HG03060 (cell line): ENCODE results near the gene KL.

Experiments used
- ATAC-seq: cut with Tn5 transposase; IDR thresholded peaks from one replicate; pipeline ENCODE4 v1.9.1; 2021; ENCODE audit warnings: low read depth, moderate number of reproducible peaks; ENCODE audit not compliant: unreplicated experiment

The KL gene

DNA sequence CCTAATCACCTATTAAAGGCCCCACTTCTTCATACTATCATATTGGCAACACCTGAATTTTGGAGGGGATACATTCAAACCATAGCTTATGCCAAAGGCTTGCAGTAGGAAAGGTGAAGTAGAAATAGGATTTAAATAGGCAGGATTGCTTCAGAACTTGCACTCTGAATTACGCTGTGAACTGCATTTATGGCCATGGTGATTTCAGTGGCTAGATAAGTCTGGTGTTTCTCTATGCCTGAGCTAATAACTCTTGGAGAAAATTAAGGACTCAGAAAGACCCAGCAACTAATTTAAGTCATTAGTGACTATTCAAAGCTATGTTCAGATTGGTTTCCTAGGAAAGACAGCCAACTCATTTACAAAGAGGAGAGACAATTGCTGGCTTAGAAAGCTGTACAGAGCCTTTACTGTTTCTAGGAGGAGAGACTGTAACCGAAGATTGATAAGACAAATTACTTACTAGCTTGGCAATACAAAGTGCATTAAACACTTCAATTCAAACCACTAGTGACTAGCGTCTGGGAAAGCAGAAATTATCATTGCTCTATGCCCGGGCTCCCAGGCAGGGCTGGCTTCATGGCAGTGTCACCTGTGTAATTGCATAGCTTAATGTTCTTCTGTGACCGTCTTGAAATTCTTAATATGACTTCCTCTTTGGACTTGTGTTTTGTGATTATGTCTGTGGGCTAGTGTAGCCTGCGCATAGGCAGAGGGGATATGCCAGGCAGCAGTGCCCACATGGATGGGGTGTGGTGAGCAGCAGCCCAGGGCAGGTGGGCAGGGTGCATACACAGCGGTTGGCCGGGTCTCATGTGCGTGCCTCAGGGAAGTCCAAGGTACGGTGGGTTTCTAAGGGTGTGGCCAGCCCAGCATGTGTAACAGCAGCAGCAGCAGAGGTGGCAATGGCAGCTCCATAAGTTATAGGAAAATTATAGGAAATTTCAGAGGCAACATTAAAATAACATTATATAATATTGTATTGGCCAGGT is 60.1 kb downstream of the KL start:
- ATAC-seq = no peak

DNA sequence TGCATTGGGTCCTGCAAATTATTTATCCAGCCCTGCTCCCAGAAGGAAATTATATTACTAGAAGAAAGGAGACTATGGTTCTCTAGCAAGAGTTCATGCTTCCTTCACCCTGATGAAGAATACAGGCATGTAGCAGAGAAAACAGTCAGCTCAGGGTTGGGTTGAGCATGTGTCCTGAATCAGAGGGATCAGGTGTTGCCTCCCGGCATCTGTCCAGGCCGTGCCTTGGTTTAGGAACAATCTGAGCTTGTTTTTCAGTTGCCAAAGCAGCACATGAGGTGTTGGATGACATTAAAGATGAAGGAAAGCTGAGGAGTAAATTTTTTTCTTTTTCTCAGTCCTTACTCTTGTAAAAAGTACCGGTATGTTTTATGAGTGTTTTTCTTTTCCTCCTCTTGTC is 62.0 kb downstream of the KL start:
- no peak for ATAC-seq

DNA sequence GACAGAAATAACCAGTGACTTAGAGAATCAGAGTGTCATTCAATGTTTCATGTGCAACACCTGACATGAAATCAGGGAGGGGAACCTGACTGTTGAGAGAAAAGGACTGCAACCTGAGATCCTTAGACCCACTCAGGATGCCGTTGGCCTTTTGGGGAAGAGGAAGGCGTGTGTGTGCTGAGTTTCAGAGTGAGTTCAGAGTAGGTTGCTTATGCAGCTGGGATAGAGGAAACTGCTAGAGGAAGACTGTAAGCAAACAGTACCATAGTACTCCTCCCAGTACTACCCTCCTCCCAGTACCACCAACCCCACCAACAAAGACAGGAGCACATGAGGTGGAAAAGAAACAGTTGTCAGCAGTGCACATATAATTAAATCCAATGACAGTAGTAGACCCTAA is 63.7 kb downstream of the KL start:
- ATAC-seq = no peak

GRCh38 chr13:33080972-33081590 is 64.9 kb downstream of the KL start:
- ATAC-seq = no peak

DNA sequence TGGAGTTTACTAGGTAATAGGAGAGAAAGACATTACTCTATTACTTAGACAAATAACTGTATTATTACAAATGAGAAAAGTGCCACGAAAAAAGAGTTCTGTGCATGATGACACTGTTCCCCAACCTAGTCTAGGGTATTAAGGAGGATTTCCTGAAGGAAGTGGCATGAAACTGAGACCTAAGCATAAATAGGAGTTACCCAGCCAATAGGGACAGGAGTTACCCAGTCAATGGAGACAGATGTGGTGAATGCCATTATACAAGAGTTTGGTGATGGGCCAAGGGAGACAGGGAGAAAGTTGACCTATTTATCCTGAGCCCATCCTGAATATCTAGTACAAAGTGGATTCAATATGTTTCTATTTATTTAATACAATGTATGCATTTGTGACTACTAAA is 65.4 kb downstream of the KL start:
- no peak for ATAC-seq

GRCh38 chr13:33083054-33083453 is 66.8 kb downstream of the KL start:
- no peak for ATAC-seq

GRCh38 chr13:33087091-33087490 is 70.9 kb downstream of the KL start:
- no peak for ATAC-seq

- ATAC-seq = no peak
Measured at GRCh38 chr13:33087790-33088189, 71.6 kb downstream of the KL start.

DNA sequence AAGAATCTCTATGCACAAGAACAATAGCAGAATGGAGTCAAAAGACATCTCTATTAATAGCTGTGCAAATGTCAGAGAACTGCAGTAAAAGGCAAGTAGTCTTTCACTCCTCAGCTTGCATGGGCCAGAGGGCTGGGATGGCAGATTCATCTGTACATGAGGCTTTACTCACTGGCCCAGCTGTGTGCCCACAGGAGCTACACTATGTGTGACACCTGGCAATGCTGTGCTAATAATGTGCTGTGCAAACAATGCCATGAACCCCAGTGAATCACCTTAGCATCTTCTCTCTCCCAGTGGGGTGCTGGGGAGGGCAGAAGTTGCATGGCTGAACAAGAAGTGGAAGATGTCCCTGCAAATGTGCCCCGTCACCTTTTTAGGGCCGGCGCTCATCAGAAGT is 73.1 kb downstream of the KL start:
- ATAC-seq = no peak

GRCh38 chr13:33090755-33091414 is 74.7 kb downstream of the KL start:
- ATAC-seq = no peak

- no peak for ATAC-seq
Measured at GRCh38 chr13:33091415-33091774, 75.2 kb downstream of the KL start.

- ATAC-seq = no peak
Measured at GRCh38 chr13:33092073-33092987, 76.1 kb downstream of the KL start.

GRCh38 chr13:33096886-33097605 is 80.8 kb downstream of the KL start:
- ATAC-seq = no peak

DNA sequence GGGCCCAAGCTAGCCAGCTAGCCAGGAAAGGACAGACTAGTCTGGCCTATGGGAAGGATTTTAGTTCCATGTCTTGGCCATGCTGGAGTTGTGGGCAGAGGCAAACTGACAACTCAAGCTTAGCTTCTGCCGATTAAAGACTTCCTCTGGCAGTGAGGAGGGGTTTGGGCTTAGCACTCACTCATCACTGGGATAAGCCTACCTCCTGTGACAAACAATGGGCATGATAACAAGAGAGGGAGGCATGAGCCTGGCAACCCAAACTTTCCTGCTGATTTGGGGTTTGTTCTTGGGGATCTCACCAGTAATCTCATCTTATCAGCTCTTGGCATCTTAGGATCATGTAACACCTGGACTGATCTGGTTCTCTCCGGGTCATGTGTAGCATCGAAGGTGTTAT is 83.6 kb downstream of the KL start:
- ATAC-seq = no peak

- no peak for ATAC-seq
Measured at GRCh38 chr13:33100886-33101285, 84.7 kb downstream of the KL start.

DNA sequence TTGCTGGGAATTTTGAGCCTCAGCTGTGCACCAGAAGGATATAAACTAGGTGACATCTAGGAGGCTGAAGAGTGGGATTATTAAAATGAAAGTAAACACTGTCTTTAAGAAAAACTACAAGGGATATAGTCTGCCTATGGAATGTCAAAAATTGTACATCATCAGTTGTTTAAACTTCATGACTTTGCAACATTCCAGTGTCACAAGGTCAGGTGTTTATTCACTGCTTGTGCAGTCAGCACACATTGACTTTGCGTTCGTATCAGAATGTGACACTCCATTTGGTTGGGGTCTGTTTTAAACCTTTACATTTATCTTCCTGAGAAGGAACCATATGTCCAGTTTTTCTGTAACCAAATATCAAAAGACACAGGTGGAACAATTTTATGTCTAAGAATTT is 85.6 kb downstream of the KL start:
- ATAC-seq = no peak

DNA sequence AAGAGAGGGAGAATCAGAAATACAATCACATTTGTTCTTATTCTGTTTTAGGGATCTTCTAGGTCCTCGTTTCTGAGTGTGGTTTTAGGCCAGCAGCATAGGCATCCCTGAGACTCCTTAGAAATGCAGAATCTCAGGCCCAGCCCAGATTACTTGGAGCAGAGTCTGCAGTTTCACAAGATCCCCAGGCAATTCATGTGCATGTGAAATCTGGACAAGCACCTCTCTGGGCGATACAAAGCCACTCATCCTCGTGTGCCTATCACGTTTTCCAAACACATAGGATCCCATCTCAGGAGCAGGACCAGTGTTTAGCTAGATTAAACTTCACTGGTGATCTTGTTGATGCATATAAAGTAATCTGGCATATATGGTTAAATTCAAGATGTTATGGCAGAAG is 87.2 kb downstream of the KL start:
- ATAC-seq = no peak

DNA sequence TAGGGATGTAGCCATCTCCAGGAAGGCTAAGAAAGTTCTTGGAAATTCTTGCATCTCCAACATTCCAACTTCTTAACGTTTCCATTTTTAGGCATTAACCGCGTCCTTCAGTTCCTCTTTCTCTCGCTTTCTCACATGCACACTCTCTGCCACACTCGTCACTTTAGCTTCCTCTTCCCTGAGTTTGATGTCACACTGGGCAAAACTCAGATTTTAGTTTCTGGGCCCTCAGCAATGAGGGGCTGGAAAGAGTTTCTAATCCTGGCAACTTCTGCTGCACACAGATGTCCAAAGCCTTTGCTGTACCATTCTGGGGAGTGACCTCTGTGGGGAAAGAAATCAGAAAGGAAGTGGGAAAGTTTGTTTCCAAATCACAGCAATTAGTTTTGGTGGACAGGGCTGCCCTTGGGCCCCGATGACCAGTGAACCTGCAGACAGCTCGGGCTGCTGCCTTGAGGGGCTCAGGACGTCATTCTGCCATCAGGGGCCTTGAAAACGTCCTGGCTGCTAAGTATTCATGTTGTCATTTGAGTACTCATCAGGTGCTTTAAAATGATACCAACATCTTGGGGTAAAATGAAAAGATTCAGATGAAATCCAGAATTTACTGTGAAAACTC is 89.3 kb downstream of the KL start:
- no peak for ATAC-seq

DNA sequence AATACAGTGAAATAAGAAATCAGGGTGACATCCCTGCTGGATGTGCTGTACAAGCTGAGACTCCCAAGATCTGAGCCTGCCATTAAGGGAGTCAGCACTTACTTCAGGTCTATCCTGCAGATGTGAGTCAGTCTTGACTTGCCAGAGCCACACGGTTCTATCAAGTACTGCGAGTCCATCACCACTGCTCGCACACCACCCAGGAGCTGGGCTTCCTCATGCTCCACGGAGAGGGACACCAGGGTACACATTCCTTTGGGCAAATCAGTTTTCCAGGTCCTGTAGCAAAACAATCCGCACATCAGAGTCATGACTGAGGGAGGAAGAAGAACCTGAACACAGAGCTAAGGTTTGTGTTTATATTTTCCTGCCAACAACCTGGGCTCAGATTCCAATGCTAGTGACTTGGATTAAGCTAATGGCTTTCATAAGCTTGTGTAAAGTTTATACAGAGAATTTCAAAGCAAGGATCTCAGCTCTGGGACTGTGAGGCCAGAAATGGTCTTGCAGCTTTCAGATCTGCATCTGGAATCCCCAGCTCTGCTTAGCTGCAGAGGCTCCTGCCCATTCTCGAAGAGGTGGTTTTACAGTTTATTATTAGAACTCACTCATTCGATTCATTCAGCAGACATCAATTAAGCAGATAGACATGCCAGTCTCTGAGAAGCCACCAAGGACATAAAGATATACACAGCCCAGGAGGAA is 90.6 kb downstream of the KL start:
- ATAC-seq = no peak
